ENCODE results near the gene FAM204A.

The FAM204A gene

GRCh38 chr10:118341791-118342637 lies at the start of gene FAM204A:
FAM204A (minus strand) TSS chr10:118342324; CDS start chr10:118336415, 5,909 bp downstream.
- peak; percentile 92 for DNase-seq (ENCODE audit: low read depth, low spot score)

- no peak for DNase-seq (ENCODE audit: low read depth, low spot score)
Measured at GRCh38 chr10:118383699-118384098, 41.6 kb upstream of the FAM204A start.

GRCh38 chr10:118383063-118383689 lies 41.1 kb upstream of the FAM204A start:
- no peak for DNase-seq (ENCODE audit: low read depth, low spot score)

GRCh38 chr10:118374404-118374803 lies 32.3 kb upstream of the FAM204A start:
- no peak for DNase-seq (ENCODE audit: low read depth, low spot score)

GRCh38 chr10:118373786-118374185 lies 31.7 kb upstream of the FAM204A start:
- no peak for DNase-seq (ENCODE audit: low read depth, low spot score)

- DNase-seq (ENCODE audit: low read depth, low spot score) = no peak
Measured at GRCh38 chr10:118370499-118370898, 28.4 kb upstream of the FAM204A start.

- no peak for DNase-seq (ENCODE audit: low read depth, low spot score)
Measured at GRCh38 chr10:118369641-118370205, 27.6 kb upstream of the FAM204A start.

GRCh38 chr10:118365702-118366101 lies 23.6 kb upstream of the FAM204A start:
- DNase-seq (ENCODE audit: low read depth, low spot score) = no peak

- no peak for DNase-seq (ENCODE audit: low read depth, low spot score)
Measured at GRCh38 chr10:118362103-118362502, 20.0 kb upstream of the FAM204A start.

- no peak for DNase-seq (ENCODE audit: low read depth, low spot score)
Measured at GRCh38 chr10:118358327-118358726, 16.2 kb upstream of the FAM204A start.

GRCh38 chr10:118357841-118358240 lies 15.7 kb upstream of the FAM204A start:
- DNase-seq (ENCODE audit: low read depth, low spot score) = no peak

- DNase-seq (ENCODE audit: low read depth, low spot score) = no peak
Measured at GRCh38 chr10:118356628-118357027, 14.5 kb upstream of the FAM204A start.

- no peak for DNase-seq (ENCODE audit: low read depth, low spot score)
Measured at GRCh38 chr10:118355234-118355633, 13.1 kb upstream of the FAM204A start.

GRCh38 chr10:118349235-118349634 lies 7.1 kb upstream of the FAM204A start:
- no peak for DNase-seq (ENCODE audit: low read depth, low spot score)

GRCh38 chr10:118343549-118343948 lies 1.4 kb upstream of the FAM204A start:
- DNase-seq (ENCODE audit: low read depth, low spot score) = no peak

GRCh38 chr10:118343115-118343514 lies 991 bp upstream of the FAM204A start:
- no peak for DNase-seq (ENCODE audit: low read depth, low spot score)

- DNase-seq (ENCODE audit: low read depth, low spot score) = no peak
Measured at GRCh38 chr10:118342638-118343020, 505 bp upstream of the FAM204A start.

- DNase-seq (ENCODE audit: low read depth, low spot score) = no peak
Measured at GRCh38 chr10:118340486-118340885, 1.6 kb downstream of the FAM204A start.

GRCh38 chr10:118339111-118339510 lies 3.0 kb downstream of the FAM204A start:
- no peak for DNase-seq (ENCODE audit: low read depth, low spot score)

GRCh38 chr10:118337356-118337755 lies 4.8 kb downstream of the FAM204A start:
- no peak for DNase-seq (ENCODE audit: low read depth, low spot score)

GRCh38 chr10:118333871-118334270 lies 8.3 kb downstream of the FAM204A start:
- DNase-seq (ENCODE audit: low read depth, low spot score) = no peak

- DNase-seq (ENCODE audit: low read depth, low spot score) = no peak
Measured at GRCh38 chr10:118332948-118333710, 9.0 kb downstream of the FAM204A start.
